Upper lobe of left lung (tissue), 6 donors: ENCODE data around the gene SLC5A5. TPM values are rescaled to one million over a fixed set of nuclear protein-coding genes. Genes with fewer than 3 reads are reported as not detected.

Experiments
- ATAC-seq, 2 donors: fragments of 200-7000 bp; cut with Tn5 transposase; one replicate each; pipeline ENCODE4 v1.9.1; 2022; ENCODE audit warnings: mild to moderate bottlenecking in 2 of 2, moderate library complexity in 2 of 2; ENCODE audit not compliant: low FRiP score in 2 of 2
- DNase-seq, 2 donors: peaks; one replicate each; pipeline ENCODE4 v3.0.0-alpha.2; 2019 to 2020
- H3K27ac ChIP-seq, 4 donors: fragments of 200-600 bp; sonication (generic); one replicate each; pipeline ENCODE4 v1.5.1; 2016 to 2019
- H3K27me3 ChIP-seq, 4 donors: fragments of 200-600 bp; sonication (generic); one replicate each; pipeline ENCODE4 v1.5.1; 2017 to 2019
- H3K36me3 ChIP-seq, 4 donors: fragments of 200-600 bp; sonication (generic); one replicate each; pipeline ENCODE4 v1.5.1; 2016 to 2019
- H3K4me1 ChIP-seq, 4 donors: fragments of 200-600 bp; sonication (generic); one replicate each; pipeline ENCODE4 v1.5.1; 2018 to 2019
- H3K4me3 ChIP-seq, 4 donors: fragments of 200-600 bp; sonication (generic); one replicate each; pipeline ENCODE4 v1.5.1; 2017 to 2019; ENCODE audit warnings: mild to moderate bottlenecking in 2 of 4, moderate library complexity in 1 of 4
- H3K9me3 ChIP-seq, 4 donors: fragments of 200-600 bp; sonication (generic); one replicate each; pipeline ENCODE4 v1.5.1; 2018 to 2019
- EP300 ChIP-seq, 4 donors: sonication (generic); formaldehyde crosslinking; IDR thresholded peaks; one replicate each; pipeline ENCODE4 v1.5.1; 2017; ENCODE audit warnings: antibody characterized with exemption in 4 of 4, control low read depth in 2 of 4
- POLR2A ChIP-seq, 4 donors: fragments of 450-650 bp; IDR thresholded peaks; one replicate each; pipeline ENCODE4 v1.5.1; 2016 to 2017; ENCODE audit warnings: antibody characterized with exemption in 4 of 4, mild to moderate bottlenecking in 2 of 4
- POLR2AphosphoS5 ChIP-seq, 2 donors: sonication (generic); formaldehyde crosslinking; IDR thresholded peaks; one replicate each; pipeline ENCODE4 v1.5.1; 2017; ENCODE audit warnings: antibody characterized with exemption in 2 of 2
- WGBS, 2 donors: methylation state at CpG; one replicate each; pipeline ENCODE4 v1.1.5; 2017 to 2018; 5-methylcytosine and 5-hydroxymethylcytosine counted together
- total RNA-seq, 6 donors: library from RNA; depleted of rRNA in 4 of 6; stranded (reverse); fragments of >200 nt in 4 of 6; gene quantifications; one replicate each; pipeline versions ENCODE4 v1.1.0 to v1.2.1, GENCODE V29; 2016 to 2021
- TF ChIP-seq, protein P1 (sequence below), 6 experiments: fragments of 450-650 bp in 4 of 6; fragments of 200-600 bp in 2 of 6; sonication (generic) in 2 of 6; IDR thresholded peaks; one replicate each; pipeline ENCODE4 v1.5.1; 2016 to 2019; ENCODE audit warnings: antibody characterized with exemption in 6 of 6
- donor health status: DM: no; HTN: no; CAD: no; lungs with moderate emphysema.
- donor health status: DM: no; HTN: yes; CAD: no; lungs with severe emphysema.

Gene SLC5A5
- total RNA-seq, 6 donors from 2014 or later: under 0.01 to 0.15 TPM; not detected in 4

DNA sequence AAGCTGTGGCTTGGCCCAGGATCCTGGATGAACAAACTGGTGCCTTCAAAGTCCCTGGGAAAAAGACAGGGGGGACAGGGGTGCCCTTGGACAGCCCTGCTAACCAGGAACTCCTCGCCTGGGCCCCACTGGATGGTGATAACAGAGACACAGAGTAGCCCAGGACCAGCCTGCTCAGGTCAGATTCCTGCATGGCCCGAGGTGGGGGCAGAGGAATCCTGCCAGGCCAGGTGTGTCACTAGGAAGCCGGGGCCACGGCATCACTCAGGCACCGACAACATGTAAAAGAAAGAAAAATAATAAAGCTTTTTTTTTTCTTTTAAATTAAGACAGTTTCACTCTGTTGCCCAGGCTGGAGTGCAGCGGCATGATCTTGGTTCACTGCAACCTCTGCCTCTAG is 17.7 kb upstream of the SLC5A5 start:
- Histone ChIP-seq H3K4me3 (no peak overlapping the region), H3K9me3 (no peaks in the 10 kb centered on the region), H3K4me1 (peaks cover 1 to 15% (median 12%) of the 10 kb centered on the region in 4 donors), H3K36me3 (no peaks in the 10 kb centered on the region), H3K27ac (no peak overlapping the region), H3K27me3 (no peaks in the 10 kb centered on the region)
- DNase-seq (no peak), ATAC-seq (no peak)
- WGBS, 2 donors: 80 to 84% methylated on average over 6 of the region's 6 CpGs
- no peak for TF ChIP-seq POLR2AphosphoS5 (IDR thresholded peaks at IDR 0.05)
- TF ChIP-seq, protein P1, sequence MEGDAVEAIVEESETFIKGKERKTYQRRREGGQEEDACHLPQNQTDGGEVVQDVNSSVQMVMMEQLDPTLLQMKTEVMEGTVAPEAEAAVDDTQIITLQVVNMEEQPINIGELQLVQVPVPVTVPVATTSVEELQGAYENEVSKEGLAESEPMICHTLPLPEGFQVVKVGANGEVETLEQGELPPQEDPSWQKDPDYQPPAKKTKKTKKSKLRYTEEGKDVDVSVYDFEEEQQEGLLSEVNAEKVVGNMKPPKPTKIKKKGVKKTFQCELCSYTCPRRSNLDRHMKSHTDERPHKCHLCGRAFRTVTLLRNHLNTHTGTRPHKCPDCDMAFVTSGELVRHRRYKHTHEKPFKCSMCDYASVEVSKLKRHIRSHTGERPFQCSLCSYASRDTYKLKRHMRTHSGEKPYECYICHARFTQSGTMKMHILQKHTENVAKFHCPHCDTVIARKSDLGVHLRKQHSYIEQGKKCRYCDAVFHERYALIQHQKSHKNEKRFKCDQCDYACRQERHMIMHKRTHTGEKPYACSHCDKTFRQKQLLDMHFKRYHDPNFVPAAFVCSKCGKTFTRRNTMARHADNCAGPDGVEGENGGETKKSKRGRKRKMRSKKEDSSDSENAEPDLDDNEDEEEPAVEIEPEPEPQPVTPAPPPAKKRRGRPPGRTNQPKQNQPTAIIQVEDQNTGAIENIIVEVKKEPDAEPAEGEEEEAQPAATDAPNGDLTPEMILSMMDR (IDR thresholded peaks at IDR 0.05): no peak
- no peak for TF ChIP-seq EP300 (IDR thresholded peaks at IDR 0.05)
- TF ChIP-seq POLR2A (IDR thresholded peaks at IDR 0.05): no peak

- Histone ChIP-seq H3K4me3 (no peak overlapping the region), H3K9me3 (no peaks in the 10 kb centered on the region), H3K36me3 (no peaks in the 10 kb centered on the region), H3K27me3 (no peaks in the 10 kb centered on the region), H3K27ac (no peak overlapping the region), H3K4me1 (peaks cover 5 to 20% (median 14%) of the 10 kb centered on the region in 4 donors)
- DNase-seq (peak; percentile 89 to 95), ATAC-seq (peak; percentile 64 to 82)
- TF ChIP-seq, protein P1 (IDR thresholded peaks at IDR 0.05): peak; percentile 94 to 98 (median 96)
- TF ChIP-seq EP300 (IDR thresholded peaks at IDR 0.05) (no peak), POLR2AphosphoS5 (IDR thresholded peaks at IDR 0.05) (no peak), POLR2A (IDR thresholded peaks at IDR 0.05) (no peak)
- WGBS, 2 donors: 15 to 36% methylated on average over 14 to 29 of the region's 29 CpGs
Measured at GRCh38 chr19:17855280-17856152, 16.2 kb upstream of the SLC5A5 start.

- H3K36me3 ChIP-seq: peaks cover 20 to 36% (median 34%) of the 10 kb centered on the region in 4 donors
- ATAC-seq (peak; percentile 97 to 98), DNase-seq (peak; percentile 99 to 100)
- H3K4me1 ChIP-seq: peaks cover 16 to 39% (median 29%) of the 10 kb centered on the region in 4 donors
- no peaks in the 10 kb centered on the region for H3K9me3 ChIP-seq
- H3K27me3 ChIP-seq: no peaks in the 10 kb centered on the region
- WGBS, 2 donors: 0 to 1% methylated on average over 23 to 55 of the region's 80 CpGs
- H3K27ac ChIP-seq: peak within 1 kb of the TSS; percentile 84 to 92 (median 88)
- peak within 1 kb of the TSS; percentile 87 to 100 (median 94) for H3K4me3 ChIP-seq
- TF ChIP-seq EP300 (IDR thresholded peaks at IDR 0.05): no peak
- TF ChIP-seq, protein P1 (IDR thresholded peaks at IDR 0.05): peak; percentile 70 to 96 (median 89)
- peak; percentile 78 to 98 (median 92) for TF ChIP-seq POLR2A (IDR thresholded peaks at IDR 0.05)
- peak; percentile 96 to 98 for TF ChIP-seq POLR2AphosphoS5 (IDR thresholded peaks at IDR 0.05)
Measured at GRCh38 chr19:17859533-17860330, 12.0 kb upstream of the SLC5A5 start, which contains the start of gene RPL18A. TSS of gene RPL18A (plus strand) at chr19:17859910. CDS start at chr19:17859957, 47 bp downstream.

GRCh38 chr19:17860331-17860992 is 11.3 kb upstream of the SLC5A5 start:
- no peaks in the 10 kb centered on the region for H3K27me3 ChIP-seq
- no peak for DNase-seq
- ATAC-seq: no peak
- peaks cover 16 to 39% (median 25%) of the 10 kb centered on the region in 4 donors for H3K4me1 ChIP-seq
- peaks cover 20 to 44% (median 38%) of the 10 kb centered on the region in 4 donors for H3K36me3 ChIP-seq
- TF ChIP-seq, protein P1 (IDR thresholded peaks at IDR 0.05): no peak
- no peak for TF ChIP-seq POLR2AphosphoS5 (IDR thresholded peaks at IDR 0.05)
- TF ChIP-seq POLR2A (IDR thresholded peaks at IDR 0.05): no peak
- TF ChIP-seq EP300 (IDR thresholded peaks at IDR 0.05): no peak
- H3K4me3 ChIP-seq: peak overlapping the region; percentile 87 to 100 (median 94)
- H3K9me3 ChIP-seq: no peaks in the 10 kb centered on the region
- WGBS, 2 donors: 1 to 2% methylated on average over 18 to 22 of the region's 22 CpGs
- peak overlapping the region; percentile 84 to 92 (median 88) for H3K27ac ChIP-seq
